Naive B cell (primary cell): ENCODE results near the gene ALG12. TPM values are rescaled to one million over a fixed set of nuclear protein-coding genes. Genes with fewer than 3 reads are reported as not detected.

Experiments used
- ATAC-seq, 2 donors: fragments of 150-1000 bp; cut with Tn5 transposase; 2 replicates each; pipeline ENCODE4 v1.10.0; 2021; ENCODE audit warnings: low read depth in 2 of 2, mild to moderate bottlenecking in 2 of 2, moderate library complexity in 2 of 2
- DNase-seq: peaks from one replicate; pipeline ENCODE4 v3.0.0; 2022
- H3K27ac Mint-ChIP-seq, 6 donors: one replicate each; pipeline ENCODE4 v1.8.0; 2020 to 2022; ENCODE audit warnings: mild to moderate bottlenecking in 6 of 6, mixed read lengths in 6 of 6, moderate library complexity in 5 of 6, inconsistent platforms in 2 of 6
- H3K27me3 Mint-ChIP-seq, 3 donors: one replicate each; pipeline ENCODE4 v1.8.0; 2021 to 2022; ENCODE audit warnings: mixed read lengths in 3 of 3, mild to moderate bottlenecking in 1 of 3
- H3K36me3 Mint-ChIP-seq, 2 donors: one replicate each; pipeline ENCODE4 v1.8.0; 2020 to 2022; ENCODE audit warnings: mixed read lengths in 2 of 2, inconsistent platforms in 1 of 2, mild to moderate bottlenecking in 1 of 2
- H3K4me1 Mint-ChIP-seq, 3 donors: one replicate each; pipeline ENCODE4 v1.8.0; 2020 to 2022; ENCODE audit warnings: mixed read lengths in 3 of 3, inconsistent platforms in 1 of 3, mild to moderate bottlenecking in 1 of 3, moderate library complexity in 1 of 3
- H3K4me3 Mint-ChIP-seq, 8 donors: one replicate each; pipeline ENCODE4 v1.8.0; 2020 to 2022; ENCODE audit warnings: mild to moderate bottlenecking in 8 of 8, mixed read lengths in 8 of 8, moderate library complexity in 8 of 8, inconsistent platforms in 2 of 8
- H3K9me3 Mint-ChIP-seq, 7 donors: one replicate each; pipeline ENCODE4 v1.8.0; 2020 to 2022; ENCODE audit warnings: mixed read lengths in 7 of 7, mild to moderate bottlenecking in 5 of 7, inconsistent platforms in 2 of 7, moderate library complexity in 1 of 7
- polyA plus RNA-seq, 6 donors: library from polyadenylated mRNA; unstranded; fragments of 300-500 nt; fragmentation: Illumina TruSeq; gene quantifications; one replicate each; pipeline ENCODE4 v1.2.3, GENCODE V29; 2021; ENCODE audit warnings: low read depth in 6 of 6

Gene ALG12
- polyA plus RNA-seq, result 10 to 100 TPM; 10.1 to 17.5 (median 13.0) TPM

DNA sequence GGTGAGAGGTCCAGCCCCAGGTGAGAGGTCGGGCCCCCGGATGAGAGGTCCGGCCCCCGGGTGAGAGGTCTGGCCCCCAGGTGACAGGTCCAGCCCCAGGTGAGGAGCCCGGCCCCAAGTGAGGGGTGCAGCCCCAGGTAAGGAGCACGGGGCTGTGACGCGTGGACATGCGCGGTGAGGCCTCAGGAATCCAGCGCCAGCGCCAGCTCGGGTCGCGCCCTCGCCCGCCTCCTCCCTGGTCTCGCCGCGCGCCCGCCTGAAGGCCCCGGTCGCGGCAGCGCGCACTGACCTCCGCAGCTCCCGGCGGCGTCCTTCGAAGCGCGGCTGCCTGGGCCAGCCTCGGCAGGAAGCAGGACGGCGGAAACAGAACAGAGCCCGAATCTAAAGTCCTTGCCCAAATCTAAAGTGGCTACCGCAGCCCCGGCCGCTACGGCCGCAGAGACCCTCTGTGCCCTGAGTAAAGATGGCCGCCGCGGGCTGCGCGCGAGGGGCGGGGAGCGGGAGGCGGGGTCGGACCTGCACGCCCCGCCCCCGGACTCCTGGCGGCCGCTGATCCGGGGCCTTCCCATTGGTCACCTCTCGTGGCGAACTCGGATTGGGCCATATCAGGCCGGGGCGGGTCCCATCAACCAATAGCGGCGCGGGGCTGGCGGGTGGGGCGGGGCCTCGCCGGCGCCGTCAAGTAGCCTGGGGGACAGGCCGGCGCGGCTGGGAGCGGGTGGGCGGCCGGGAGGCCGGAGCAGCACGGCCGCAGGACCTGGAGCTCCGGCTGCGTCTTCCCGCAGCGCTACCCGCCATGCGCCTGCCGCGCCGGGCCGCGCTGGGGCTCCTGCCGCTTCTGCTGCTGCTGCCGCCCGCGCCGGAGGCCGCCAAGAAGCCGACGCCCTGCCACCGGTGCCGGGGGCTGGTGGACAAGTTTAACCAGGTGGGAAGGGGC lies at the start of gene ALG12, which contains the start of gene CRELD2:
Gene ALG12, minus strand, starts transcription at position 465 of the 937 bp plus-strand sequence. CDS start 4,673 bp downstream, outside the sequence.
Gene CRELD2, plus strand, starts transcription at position 661 of the 937 bp plus-strand sequence. Its CDS starts 136 bp downstream, at position 797.
- DNase-seq (peak; percentile 96), ATAC-seq (peak; percentile 95 to 96)
- Mint-ChIP-seq H3K4me3 (peak within 1 kb of the TSS; percentile 78 to 94 (median 90)), H3K36me3 (no peaks in the 10 kb centered on the region), H3K9me3 (no peaks in the 10 kb centered on the region), H3K27me3 (no peaks in the 10 kb centered on the region), H3K4me1 (peaks cover 0 to 31% (median 9%) of the 10 kb centered on the region in 3 donors), H3K27ac (peak within 1 kb of the TSS; percentile 26 to 94 (median 86))

DNA sequence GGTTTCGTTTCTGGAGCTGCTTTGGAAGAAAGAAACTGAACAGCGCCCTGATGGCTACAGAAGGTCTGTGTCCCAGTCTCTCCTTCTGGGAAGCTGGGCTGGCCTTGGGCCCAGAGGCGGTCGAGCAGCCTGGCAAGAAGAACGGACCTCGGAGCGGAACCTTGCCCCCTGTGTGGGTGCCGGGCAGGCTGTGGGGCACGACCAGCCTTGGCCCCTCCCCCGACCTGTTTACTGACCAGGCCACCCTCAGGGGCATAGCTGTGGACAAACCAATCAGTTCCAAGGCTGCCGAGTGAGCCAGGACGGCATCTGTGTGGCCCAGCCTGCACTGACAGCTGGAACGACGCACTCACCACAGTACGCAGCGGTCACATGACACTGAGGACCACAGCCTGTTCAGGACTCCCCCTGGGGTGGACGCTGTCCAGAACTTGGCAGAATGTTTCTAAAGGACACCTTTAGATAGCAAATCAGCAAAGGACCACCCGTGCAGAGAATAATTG lies 49.5 kb upstream of the ALG12 start:
- no peak for DNase-seq
- Mint-ChIP-seq H3K4me3 (peak overlapping the region in 5 of 8 donors; percentile 29 to 97 (median 55)), H3K36me3 (no peaks in the 10 kb centered on the region), H3K27me3 (peaks cover 0 to 3% (median 0%) of the 10 kb centered on the region in 3 donors), H3K27ac (peak overlapping the region; percentile 49 to 97 (median 81)), H3K4me1 (peaks cover 34 to 61% (median 43%) of the 10 kb centered on the region in 3 donors), H3K9me3 (no peaks in the 10 kb centered on the region)
- no peak for ATAC-seq

DNA sequence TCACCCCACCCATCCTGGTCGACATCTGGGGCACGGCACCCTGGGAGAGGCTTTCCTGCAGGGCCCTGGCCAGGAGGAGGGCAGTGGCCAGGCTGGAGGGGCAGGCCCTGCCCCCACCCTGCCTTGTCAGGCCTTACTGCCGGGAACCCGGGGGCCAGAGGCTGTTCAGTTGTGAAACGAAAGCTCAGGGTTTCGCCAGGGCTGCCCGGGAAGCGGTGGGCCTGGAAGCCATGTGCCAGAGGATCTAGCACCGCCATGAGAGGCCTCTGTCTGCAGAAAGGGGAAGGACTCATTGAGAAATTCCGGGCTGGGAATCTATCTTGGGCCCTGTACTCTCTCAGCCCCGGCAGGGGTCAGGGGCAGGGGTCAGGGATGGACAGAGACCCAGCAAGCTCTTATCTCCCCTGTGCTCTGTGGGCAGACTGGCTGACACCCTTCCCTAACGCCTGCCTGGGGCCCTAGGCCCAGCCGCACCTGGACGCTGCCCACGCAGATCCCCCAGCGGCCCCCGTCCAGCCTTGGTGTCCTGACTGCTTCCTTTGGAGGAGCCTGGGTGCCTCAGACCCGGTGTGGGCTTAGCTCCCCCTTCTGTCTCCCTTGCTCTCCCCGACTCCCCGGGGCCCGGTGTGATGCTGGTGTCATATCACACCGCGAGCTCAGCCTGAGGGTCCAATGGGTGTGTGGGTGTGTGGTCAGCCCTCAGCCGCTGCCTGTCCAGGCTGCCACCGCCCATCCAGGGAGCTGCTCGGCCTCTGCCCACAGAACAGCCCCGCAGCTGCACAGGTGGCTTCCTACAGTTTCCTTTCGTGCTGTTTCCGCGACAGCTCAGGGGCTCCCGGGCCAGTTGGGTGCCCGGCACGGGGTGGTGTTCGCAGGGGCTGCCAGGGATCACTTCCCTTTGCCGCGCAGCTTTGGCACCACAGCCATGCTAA lies 48.8 kb upstream of the ALG12 start:
- H3K36me3 Mint-ChIP-seq, result no peaks in the 10 kb centered on the region
- ATAC-seq, result peak; percentile 34 to 46
- H3K27me3 Mint-ChIP-seq, result peaks cover 0 to 3% (median 0%) of the 10 kb centered on the region in 3 donors
- H3K4me1 Mint-ChIP-seq, result peaks cover 34 to 61% (median 43%) of the 10 kb centered on the region in 3 donors
- H3K9me3 Mint-ChIP-seq, result no peaks in the 10 kb centered on the region
- peak overlapping the region; percentile 49 to 97 (median 84) for H3K27ac Mint-ChIP-seq
- H3K4me3 Mint-ChIP-seq, result peak overlapping the region; percentile 44 to 97 (median 68)
- peak; percentile 76 for DNase-seq

DNA sequence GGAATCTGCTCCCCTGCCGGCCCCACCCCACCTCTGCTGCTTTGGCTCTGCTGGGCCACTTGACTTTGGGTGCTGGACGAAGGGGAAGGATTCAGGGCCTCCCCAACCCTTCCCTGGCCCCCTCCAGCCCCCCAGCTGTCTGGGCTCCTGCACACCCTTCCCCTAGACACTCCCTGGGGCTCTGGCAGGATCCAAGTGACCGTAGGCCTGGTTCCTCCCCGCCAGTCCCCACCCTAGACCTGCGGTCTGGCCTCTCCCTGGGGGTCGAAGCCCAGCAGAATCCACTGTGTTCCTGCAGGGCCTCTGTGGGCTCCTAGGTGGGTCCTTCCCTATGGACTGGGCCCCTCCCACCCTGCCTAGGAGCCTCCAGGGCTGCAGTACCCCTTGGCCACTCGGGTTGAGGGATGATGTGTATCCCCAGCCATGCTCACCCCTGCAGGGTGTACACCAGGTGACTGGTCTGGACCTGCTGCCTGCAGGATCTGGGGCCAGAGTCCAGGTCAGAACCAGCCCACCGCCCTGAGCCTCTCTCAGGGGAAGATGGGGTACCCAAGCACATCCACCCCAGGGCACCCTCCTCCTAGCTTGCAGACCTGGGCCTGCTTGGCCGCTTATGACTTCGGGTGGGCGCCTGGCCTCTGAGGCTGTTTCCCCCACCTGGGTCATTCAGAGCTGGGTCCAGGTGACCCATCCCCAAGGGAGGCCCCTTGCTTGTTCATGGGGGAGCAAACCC lies 48.0 kb upstream of the ALG12 start:
- DNase-seq, result peak; percentile 30
- Mint-ChIP-seq H3K36me3 (no peaks in the 10 kb centered on the region), H3K4me3 (peak overlapping the region in 6 of 8 donors; percentile 15 to 97 (median 44)), H3K4me1 (peaks cover 39 to 61% (median 43%) of the 10 kb centered on the region in 3 donors), H3K27me3 (peaks cover 0 to 8% (median 0%) of the 10 kb centered on the region in 3 donors), H3K27ac (peak overlapping the region in 5 of 6 donors; percentile 11 to 96 (median 59)), H3K9me3 (no peaks in the 10 kb centered on the region)
- ATAC-seq, result no peak

DNA sequence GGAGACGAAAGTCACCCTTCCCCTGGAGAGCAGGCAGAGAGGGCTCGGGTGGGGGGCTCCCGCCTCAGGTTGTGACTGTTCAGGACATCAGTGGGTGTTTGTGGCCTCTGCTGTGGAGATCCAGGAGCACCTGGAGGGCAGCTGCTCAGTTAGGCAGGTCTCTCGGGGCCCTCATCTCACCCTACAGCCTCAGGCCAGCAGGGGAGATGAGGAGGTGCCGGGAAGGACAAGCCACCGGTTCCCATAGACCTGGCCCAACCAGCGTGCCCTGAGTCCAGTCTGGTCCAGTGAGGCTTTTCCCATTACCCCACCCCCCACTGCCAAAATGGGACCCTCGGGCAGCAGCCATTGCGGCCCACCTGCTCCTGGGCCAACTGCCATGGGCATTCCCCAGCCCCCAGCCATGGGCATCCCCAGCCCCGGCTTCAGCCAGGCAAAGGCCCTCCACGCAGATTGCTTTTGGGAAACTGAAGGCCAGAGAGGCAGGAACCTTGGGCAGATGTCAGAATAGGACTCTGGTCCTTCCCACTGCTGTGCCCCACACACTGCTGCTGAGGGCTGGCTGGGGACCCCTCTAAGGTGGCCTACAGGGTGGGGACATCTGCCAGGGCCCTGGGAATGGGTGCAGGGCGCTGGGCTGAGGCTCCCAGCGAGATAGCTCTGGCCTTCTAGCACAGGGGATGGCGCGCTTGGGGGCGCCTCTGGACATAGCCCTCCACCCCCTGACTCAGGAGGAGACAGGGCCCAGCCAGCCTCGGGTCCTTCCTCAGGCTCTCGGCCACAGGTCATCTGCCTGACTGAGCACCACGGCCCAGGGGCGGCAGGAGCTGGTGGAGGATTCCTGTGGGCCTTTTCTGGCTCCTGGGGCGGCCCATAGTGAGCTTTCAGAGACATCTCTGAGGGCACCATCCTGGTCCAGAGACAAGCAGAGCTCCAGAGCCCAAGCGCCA lies 47.1 kb upstream of the ALG12 start:
- peak overlapping the region in 5 of 6 donors; percentile 11 to 96 (median 81) for H3K27ac Mint-ChIP-seq
- no peaks in the 10 kb centered on the region for H3K9me3 Mint-ChIP-seq
- no peak for DNase-seq
- H3K36me3 Mint-ChIP-seq, result no peaks in the 10 kb centered on the region
- peaks cover 32 to 54% (median 38%) of the 10 kb centered on the region in 3 donors for H3K4me1 Mint-ChIP-seq
- ATAC-seq, result no peak
- peaks cover 0 to 4% (median 0%) of the 10 kb centered on the region in 3 donors for H3K27me3 Mint-ChIP-seq
- H3K4me3 Mint-ChIP-seq, result peak overlapping the region in 4 of 8 donors; percentile 35 to 97 (median 70)

DNA sequence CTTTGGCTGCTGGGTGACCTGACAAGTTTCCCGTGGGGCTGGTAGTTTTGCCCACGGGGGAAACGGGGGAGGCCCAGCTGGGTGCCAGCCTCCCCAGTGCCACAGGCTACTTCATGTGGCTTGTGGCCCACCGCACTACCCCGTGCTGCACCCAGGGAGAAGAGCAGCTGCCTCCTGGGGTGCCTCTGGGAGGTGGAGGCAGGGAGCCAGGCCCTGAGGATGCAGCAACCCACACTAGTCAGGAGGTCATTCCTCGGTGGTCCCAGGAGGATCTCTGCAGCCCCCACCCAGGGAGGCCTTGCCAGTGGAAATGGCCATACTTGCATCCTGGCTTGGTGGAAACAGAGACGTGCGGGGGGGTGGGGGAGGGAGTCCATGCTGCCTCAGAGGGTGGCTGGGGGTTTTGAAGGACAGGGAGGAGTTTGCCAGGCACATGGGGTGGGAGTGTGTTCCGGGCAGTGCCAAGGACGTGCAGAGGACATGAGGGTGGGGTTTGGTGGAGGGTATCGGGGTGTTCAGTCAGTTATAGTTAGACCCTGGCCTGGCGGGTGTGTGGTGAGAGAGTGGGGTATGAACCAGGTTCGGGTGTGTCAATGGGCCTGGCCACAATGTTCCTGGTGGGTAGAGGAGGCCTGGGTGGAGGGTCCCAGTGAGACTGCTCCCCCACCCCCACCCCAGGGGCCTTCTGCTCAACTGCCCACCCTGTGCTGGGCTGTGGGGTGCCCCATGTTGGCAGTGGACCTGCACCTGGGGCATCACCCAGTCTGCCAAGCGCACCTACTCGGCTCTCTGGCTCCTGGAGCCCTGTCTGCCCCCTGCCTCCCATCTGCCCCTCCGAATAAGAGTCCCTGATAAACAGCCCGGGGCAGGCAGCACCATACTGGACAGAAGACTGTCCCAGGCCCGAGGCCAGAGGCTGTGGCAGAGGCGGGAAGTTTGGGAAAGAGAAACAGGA lies 46.2 kb upstream of the ALG12 start:
- peaks cover 0 to 4% (median 0%) of the 10 kb centered on the region in 3 donors for H3K27me3 Mint-ChIP-seq
- DNase-seq (peak; percentile 22), ATAC-seq (no peak)
- H3K9me3 Mint-ChIP-seq, result no peaks in the 10 kb centered on the region
- peaks cover 36 to 54% (median 39%) of the 10 kb centered on the region in 3 donors for H3K4me1 Mint-ChIP-seq
- H3K4me3 Mint-ChIP-seq, result peak overlapping the region; percentile 35 to 97 (median 78)
- H3K36me3 Mint-ChIP-seq, result no peaks in the 10 kb centered on the region
- H3K27ac Mint-ChIP-seq, result peak overlapping the region; percentile 33 to 96 (median 94)

DNA sequence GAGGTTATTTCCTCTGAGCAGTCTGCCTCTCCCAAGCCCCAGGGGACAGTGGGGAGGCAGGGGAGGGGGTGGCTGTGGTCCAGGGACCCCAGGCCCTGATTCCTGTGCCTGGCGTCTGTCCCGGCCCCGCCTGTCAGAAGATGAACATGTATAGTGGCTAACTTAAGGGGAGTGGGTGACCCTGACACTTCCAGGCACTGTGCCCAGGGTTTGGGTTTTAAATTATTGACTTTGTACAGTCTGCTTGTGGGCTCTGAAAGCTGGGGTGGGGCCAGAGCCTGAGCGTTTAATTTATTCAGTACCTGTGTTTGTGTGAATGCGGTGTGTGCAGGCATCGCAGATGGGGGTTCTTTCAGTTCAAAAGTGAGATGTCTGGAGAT lies 45.4 kb upstream of the ALG12 start:
- no peak for ATAC-seq
- DNase-seq, result no peak
- Mint-ChIP-seq H3K4me1 (peaks cover 42 to 62% (median 45%) of the 10 kb centered on the region in 3 donors), H3K9me3 (no peaks in the 10 kb centered on the region), H3K27me3 (peaks cover 0 to 4% (median 0%) of the 10 kb centered on the region in 3 donors), H3K36me3 (no peaks in the 10 kb centered on the region), H3K27ac (peak overlapping the region; percentile 33 to 96 (median 94)), H3K4me3 (peak overlapping the region; percentile 65 to 97 (median 78))

DNA sequence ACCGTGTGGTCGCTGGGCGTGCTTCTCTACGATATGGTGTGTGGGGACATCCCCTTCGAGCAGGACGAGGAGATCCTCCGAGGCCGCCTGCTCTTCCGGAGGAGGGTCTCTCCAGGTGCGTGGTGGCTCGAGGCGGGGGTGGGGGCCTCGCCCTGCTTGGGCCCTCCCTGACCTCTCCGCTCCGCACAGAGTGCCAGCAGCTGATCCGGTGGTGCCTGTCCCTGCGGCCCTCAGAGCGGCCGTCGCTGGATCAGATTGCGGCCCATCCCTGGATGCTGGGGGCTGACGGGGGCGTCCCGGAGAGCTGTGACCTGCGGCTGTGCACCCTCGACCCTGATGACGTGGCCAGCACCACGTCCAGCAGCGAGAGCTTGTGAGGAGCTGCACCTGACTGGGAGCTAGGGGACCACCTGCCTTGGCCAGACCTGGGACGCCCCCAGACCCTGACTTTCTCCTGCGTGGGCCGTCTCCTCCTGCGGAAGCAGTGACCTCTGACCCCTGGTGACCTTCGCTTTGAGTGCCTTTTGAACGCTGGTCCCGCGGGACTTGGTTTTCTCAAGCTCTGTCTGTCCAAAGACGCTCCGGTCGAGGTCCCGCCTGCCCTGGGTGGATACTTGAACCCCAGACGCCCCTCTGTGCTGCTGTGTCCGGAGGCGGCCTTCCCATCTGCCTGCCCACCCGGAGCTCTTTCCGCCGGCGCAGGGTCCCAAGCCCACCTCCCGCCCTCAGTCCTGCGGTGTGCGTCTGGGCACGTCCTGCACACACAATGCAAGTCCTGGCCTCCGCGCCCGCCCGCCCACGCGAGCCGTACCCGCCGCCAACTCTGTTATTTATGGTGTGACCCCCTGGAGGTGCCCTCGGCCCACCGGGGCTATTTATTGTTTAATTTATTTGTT lies 44.8 kb upstream of the ALG12 start:
- peaks cover 0 to 4% (median 0%) of the 10 kb centered on the region in 3 donors for H3K27me3 Mint-ChIP-seq
- DNase-seq (peak; percentile 20), ATAC-seq (no peak)
- peak overlapping the region; percentile 68 to 97 (median 84) for H3K4me3 Mint-ChIP-seq
- no peaks in the 10 kb centered on the region for H3K9me3 Mint-ChIP-seq
- no peaks in the 10 kb centered on the region for H3K36me3 Mint-ChIP-seq
- H3K4me1 Mint-ChIP-seq, result peaks cover 41 to 61% (median 45%) of the 10 kb centered on the region in 3 donors
- H3K27ac Mint-ChIP-seq, result peak overlapping the region; percentile 90 to 98 (median 95)

DNA sequence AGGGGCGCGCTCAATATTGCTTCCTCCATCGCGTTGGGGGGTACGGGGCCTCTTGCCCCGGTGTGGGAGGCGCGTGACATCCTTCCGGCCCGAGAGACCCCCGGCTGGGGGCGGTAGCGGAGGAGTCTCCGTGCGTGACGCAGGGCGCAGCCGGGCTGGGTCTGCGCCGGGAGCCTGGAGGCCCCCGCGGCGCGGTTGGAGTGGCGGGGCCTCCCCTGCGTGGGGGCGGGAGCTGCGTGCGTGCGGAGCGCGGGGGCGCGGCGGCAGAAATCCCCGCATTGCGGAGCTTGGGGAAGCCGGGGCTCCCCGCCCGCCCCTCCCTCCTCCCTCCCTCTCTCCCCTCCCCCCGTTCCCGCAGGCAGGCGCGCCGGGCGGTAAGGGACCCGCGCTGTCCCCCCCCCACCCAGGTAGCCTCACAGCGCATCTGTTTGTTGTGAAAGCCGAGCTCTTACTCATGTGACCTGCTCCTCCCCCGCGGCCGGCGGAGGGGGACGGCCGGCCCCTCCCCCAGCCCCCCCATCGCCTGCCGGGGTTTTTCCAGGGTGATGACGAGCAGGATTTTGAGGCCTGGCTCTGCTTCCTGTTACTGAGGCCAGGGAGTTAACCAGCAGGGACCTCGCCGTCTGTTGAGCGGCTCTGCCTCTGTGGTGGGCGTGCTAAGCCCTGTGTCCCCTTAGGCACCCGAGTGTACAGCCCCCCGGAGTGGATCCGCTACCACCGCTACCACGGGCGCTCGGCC lies 43.9 kb upstream of the ALG12 start:
- peak; percentile 29 to 34 for ATAC-seq
- DNase-seq, result peak; percentile 82
- Mint-ChIP-seq H3K9me3 (no peaks in the 10 kb centered on the region), H3K4me1 (peaks cover 34 to 53% (median 40%) of the 10 kb centered on the region in 3 donors), H3K27me3 (peaks cover 0 to 4% (median 0%) of the 10 kb centered on the region in 3 donors), H3K4me3 (peak overlapping the region; percentile 86 to 97 (median 91)), H3K27ac (peak overlapping the region; percentile 96 to 99 (median 98)), H3K36me3 (no peaks in the 10 kb centered on the region)
